D341Med (cell line): Measurements from ENCODE around the gene TMED9.

Experiments used
- DNase-seq: peaks from one replicate; pipeline ENCODE4 v3.0.0; 2012; ENCODE audit warnings: low spot score

TMED9 gene

DNA sequence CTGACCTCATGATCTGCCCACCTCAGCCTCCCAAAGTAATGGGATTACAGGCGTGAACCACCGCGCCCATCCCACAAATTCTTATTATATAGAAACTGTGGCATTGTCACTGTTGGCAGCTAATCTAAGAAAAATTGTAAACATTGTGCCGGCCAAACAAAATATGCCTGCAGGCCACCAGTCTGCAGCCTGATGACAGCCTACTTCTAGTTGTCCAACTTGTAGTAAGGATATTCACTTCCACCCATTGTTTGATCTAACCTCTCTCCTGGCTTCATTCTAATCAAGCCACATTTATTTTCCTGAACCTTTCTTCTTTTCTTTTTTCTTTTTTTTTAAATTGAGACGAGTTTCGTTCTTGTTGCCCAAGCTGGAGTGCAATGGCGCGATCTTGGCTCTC, 13.7 kb upstream of the TMED9 start:
- DNase-seq, result no peak

GRCh38 chr5:177588413-177588909, 3.5 kb upstream of the TMED9 start:
- DNase-seq, result no peak

- no peak for DNase-seq
Measured at GRCh38 chr5:177590406-177590805, 1.6 kb upstream of the TMED9 start.

DNA sequence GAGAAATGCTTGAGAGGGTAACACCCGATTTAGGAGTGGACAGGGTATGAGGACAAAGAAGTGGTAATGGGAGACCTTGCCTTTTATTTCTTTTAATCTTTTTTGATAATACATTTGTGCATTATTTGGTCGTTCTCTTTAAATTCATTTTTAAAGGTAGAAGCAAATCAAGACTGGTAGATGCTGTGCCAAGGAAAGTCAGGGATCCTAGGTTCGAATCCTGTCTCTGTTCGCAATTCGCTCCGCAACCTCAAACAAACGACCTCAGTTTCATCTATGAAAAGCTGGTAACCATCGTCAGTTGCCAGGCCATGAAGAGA, 353 bp upstream of the TMED9 start:
- DNase-seq, result no peak

- no peak for DNase-seq
Measured at GRCh38 chr5:177592905-177593304, 902 bp downstream of the TMED9 start.

- DNase-seq, result no peak
Measured at GRCh38 chr5:177593511-177593910, 1.5 kb downstream of the TMED9 start.

GRCh38 chr5:177594071-177594470, 2.1 kb downstream of the TMED9 start:
- DNase-seq, result no peak

GRCh38 chr5:177595026-177595585, 3.1 kb downstream of the TMED9 start:
- DNase-seq, result no peak

DNA sequence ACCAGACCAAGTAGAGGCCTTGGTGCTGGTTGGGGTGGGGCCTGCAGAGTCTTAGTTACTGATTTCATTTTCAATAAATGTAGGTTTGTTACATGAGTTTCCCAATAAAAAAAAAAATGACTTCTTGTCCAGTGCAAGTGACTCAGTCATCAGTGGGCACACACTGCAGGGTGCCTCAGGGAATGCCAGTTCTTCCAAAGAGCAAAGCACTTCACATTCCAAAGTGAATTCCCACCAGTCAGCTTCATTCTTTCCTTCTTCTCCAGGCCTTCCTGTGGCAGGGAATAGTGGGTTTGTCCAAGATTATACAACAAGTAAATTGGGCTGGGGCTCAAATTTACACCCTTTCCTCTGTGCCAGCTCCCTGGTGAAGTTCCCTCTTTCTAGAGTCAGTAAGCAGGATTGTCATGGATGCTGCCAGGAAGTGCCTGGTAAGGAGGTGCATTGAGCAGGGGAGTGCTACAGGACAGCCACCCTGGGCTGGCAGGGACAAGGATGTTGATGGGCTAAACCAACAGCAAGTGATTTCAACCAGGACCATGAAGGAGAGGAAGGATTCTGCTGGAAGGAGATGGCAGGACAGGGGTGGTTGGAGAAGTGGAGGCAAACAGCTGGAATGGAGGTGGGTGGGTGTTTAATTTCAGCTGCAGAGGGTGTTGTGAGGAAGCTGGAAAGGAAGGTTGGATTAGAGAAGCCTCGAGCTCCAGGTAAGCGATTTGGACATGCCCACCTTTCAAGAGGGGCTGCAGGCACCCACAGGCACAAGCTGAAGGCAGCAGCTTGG, 4.2 kb downstream of the TMED9 start:
- no peak for DNase-seq

GRCh38 chr5:177596775-177597238, 4.8 kb downstream of the TMED9 start:
- DNase-seq, result no peak

GRCh38 chr5:177598477-177598876, 6.5 kb downstream of the TMED9 start:
- DNase-seq, result no peak

GRCh38 chr5:177599731-177600507, 7.9 kb downstream of the TMED9 start, which contains the start of gene B4GALT7:
Gene B4GALT7, plus strand, starts transcription at chr5:177600132. Its CDS starts 79 bp downstream, at chr5:177600211.
- peak; percentile 95 for DNase-seq

- DNase-seq, result no peak
Measured at GRCh38 chr5:177600508-177601018, 8.6 kb downstream of the TMED9 start.

DNA sequence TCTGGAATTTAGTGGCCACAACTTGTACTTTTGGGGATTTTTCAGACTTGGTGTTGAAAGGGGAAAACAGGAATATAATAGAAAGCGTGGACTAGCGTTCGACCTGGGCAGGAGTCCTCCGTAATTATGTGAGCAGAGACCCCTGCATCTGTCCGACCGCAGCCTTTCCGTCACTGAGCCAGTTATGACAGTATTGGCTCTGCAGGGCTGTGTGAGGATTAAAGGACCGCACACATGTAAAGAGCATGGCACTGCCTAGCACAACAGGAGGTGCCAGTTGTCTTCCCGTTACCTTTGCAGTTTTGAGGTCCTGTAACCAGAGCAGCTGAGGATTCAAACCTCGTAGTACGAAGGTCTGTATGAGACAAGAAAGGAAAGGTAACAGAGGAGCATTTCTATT, 9.1 kb downstream of the TMED9 start:
- DNase-seq, result no peak

- peak; percentile 45 for DNase-seq
Measured at GRCh38 chr5:177601577-177602457, 9.8 kb downstream of the TMED9 start.

GRCh38 chr5:177602458-177602830, 10.4 kb downstream of the TMED9 start:
- DNase-seq, result no peak

DNA sequence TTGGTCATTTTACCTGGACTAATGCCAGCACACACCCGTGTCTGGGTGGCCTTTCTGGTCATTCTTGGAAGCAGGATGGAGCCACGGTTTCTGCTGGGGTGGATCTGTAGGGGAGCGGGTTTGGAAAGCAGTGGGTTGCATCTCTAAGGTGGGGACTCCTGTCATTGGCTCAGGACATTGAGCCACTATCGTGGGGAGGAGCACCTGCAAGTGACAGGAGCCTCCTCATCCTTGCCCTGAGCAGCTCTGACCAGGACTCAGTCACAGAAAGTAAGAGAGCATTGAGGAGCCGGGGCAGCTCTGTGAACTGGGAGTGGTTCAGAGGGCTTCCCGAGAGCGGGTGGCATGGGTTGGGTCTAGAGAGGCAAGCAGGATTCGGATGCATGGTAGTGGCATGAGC, 11.6 kb downstream of the TMED9 start:
- DNase-seq, result no peak

GRCh38 chr5:177604116-177604521, 12.1 kb downstream of the TMED9 start:
- DNase-seq, result no peak

DNA sequence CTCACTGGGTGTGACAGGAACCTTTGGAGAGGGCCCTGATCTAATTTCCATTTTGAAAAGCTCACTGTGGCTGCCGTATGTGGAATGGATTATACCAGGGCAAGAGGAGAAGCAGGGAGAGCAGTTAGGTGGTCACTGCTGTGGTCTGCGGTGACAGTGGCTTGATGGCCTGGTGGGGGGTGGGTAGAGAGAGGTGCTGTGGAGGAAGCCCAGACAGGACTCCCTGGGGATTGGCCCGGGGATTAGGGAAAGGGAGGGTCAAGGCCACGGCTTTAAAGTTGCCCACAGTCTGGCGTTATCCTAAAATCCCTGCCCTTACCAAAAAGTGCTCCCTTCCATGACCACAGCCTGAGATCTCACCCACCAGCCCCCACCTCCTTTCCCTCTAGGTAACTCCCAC, 12.7 kb downstream of the TMED9 start:
- DNase-seq, result no peak

- no peak for DNase-seq
Measured at GRCh38 chr5:177605078-177605477, 13.1 kb downstream of the TMED9 start.

DNA sequence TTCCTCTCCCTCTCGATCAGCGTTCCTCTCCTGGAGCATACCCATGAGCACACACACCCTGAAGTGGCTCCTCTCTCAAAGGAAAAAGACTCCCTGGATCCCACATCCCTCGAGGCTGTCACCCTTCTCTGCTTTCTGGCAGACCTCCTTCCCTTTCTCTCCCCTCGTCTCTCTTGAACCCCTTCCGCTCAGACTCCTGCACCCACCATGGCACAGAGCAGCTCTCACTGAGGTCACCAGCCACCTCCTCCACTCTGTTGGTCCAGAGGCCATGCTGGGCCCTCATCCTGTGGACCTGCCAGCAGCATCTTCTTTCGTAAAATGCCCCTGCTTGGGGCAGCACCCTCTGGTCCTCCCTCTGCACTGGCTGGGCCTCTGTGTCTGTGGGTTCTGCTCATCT, 13.7 kb downstream of the TMED9 start:
- DNase-seq, result no peak
